ENCODE data around the gene PDZRN3.
"Not testable (repeated sequence)": the region's sequence is repeated elsewhere in the genome, so short reads cannot be mapped to it uniquely, and the experiment has no call there.

DNA sequence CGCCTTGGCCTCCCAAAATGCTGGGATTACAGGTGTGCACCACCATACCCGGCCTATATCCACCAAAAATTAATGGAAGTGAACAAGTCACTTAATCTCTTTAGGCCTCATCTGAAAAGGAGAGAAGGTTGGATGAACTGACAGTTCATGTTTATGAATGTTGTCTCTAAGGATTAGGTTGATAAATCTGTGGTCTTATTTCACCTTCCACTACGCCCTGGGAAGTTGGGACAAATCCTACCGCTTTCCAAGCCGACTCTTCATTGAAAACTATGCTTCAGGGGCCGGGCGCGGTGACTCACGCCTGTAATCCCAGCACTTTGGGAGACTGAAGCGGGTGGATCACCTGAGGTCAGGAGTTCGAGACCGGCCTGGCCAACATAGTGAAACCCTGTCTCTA, 59.4 kb downstream of the PDZRN3 start:
- TF ChIP-seq, protein P1, sequence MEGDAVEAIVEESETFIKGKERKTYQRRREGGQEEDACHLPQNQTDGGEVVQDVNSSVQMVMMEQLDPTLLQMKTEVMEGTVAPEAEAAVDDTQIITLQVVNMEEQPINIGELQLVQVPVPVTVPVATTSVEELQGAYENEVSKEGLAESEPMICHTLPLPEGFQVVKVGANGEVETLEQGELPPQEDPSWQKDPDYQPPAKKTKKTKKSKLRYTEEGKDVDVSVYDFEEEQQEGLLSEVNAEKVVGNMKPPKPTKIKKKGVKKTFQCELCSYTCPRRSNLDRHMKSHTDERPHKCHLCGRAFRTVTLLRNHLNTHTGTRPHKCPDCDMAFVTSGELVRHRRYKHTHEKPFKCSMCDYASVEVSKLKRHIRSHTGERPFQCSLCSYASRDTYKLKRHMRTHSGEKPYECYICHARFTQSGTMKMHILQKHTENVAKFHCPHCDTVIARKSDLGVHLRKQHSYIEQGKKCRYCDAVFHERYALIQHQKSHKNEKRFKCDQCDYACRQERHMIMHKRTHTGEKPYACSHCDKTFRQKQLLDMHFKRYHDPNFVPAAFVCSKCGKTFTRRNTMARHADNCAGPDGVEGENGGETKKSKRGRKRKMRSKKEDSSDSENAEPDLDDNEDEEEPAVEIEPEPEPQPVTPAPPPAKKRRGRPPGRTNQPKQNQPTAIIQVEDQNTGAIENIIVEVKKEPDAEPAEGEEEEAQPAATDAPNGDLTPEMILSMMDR (IDR thresholded peaks at IDR 0.05): not testable (repeated sequence)
- TF ChIP-seq POLR2A (IDR thresholded peaks at IDR 0.05): not testable (repeated sequence)

Measured in heart left ventricle (tissue), 13 donors.